HL-60/S4 treated with retinoic acid at 250 ng/mL for 4 days and 3 days (cell line): ENCODE results near the gene PAX2.

Source experiments
- in situ Hi-C: fragments of 300-500 bp; cut with MboI; formaldehyde crosslinking; loops from 2 replicates; pipeline ENCODE4 v1.7.0; 2022; ENCODE audit warnings: low sequenced_read_pairs

PAX2 gene

GRCh38 chr10:100872034-100872791, 126.8 kb downstream of the PAX2 start:
- in situ Hi-C loops, result no loop called here

GRCh38 chr10:100873146-100873826, 127.9 kb downstream of the PAX2 start:
- in situ Hi-C loops, result no loop called here

GRCh38 chr10:100873827-100874326, 128.5 kb downstream of the PAX2 start:
- in situ Hi-C loops, result no loop called here

GRCh38 chr10:100874702-100875483, 129.5 kb downstream of the PAX2 start:
- in situ Hi-C loops, result loop anchor here (5.0 kb wide), 1 partner anchor 313 kb away; no protein-coding TSS in a partner anchor

- in situ Hi-C loops, result loop anchor here (5.0 kb wide), 1 partner anchor 313 kb away; no protein-coding TSS in a partner anchor
These were observed 130.2 kb downstream of the PAX2 start for GRCh38 chr10:100875484-100876166.

- in situ Hi-C loops, result loop anchor here (5.0 kb wide), 1 partner anchor 315 kb away; no protein-coding TSS in a partner anchor
These were observed 131.4 kb downstream of the PAX2 start for GRCh38 chr10:100876585-100877460.

- in situ Hi-C loops, result loop anchor here (5.0 kb wide), 1 partner anchor 315 kb away; no protein-coding TSS in a partner anchor
These were observed 132.1 kb downstream of the PAX2 start for GRCh38 chr10:100877461-100877850.

- in situ Hi-C loops, result loop anchor here (5.0 kb wide), 1 partner anchor 316 kb away; no protein-coding TSS in a partner anchor
These were observed 133.0 kb downstream of the PAX2 start for GRCh38 chr10:100878291-100878910.
